ENCODE results near the gene PAX9. TPM values are rescaled to one million over a fixed set of nuclear protein-coding genes. Genes with fewer than 3 reads are reported as not detected.
A peak's percentile ranks its signal among the peaks of the same experiment; 100 is the strongest.

Gene PAX9
- total and polyA plus RNA-seq, 2 of the 13 experiments (the other 11 are each of a cell fraction or from before 2014, with no cell fraction given), result 0.03 TPM; not detected in 1

- no peak for TF ChIP-seq REST (IDR thresholded peaks at IDR 0.05; ENCODE audit: borderline replicate concordance in 1 of 2, low read depth in 1 of 2, low read length in 2 of 2)
- no peak for TF ChIP-seq THAP7 (CRISPR knock-in tag; IDR thresholded peaks at IDR 0.05)
- 0 out of 2 replicates have a peak, but pooled peaks have one; percentile 12 for TF ChIP-seq ZNF788 (CRISPR knock-in tag; IDR thresholded peaks at IDR 0.05; ENCODE audit: borderline replicate concordance)
- no peak for TF ChIP-seq ZNF710 (CRISPR knock-in tag; IDR thresholded peaks at IDR 0.05; ENCODE audit: borderline replicate concordance)
Observed at GRCh38 chr14:36647417-36647823, 14.2 kb upstream of the PAX9 start (continued).

Data from HepG2 (cell line).